AG04450 (cell line): ENCODE data around the gene GNG2. TPM values are rescaled to one million over a fixed set of nuclear protein-coding genes. Genes with fewer than 3 reads are reported as not detected.
A peak's percentile ranks its signal among the peaks of the same experiment; 100 is the strongest.

Experiments
- CTCF ChIA-PET: fragments of 300-600, 350-600 bp; formaldehyde crosslinking; extraction: SDS; loops from one replicate; lab custom pipeline; 2022; ENCODE audit warnings: antibody characterized with exemption, inconsistent platforms; lab: Charles Lee
- POLR2A ChIA-PET: fragments of 350-600 bp; formaldehyde crosslinking; extraction: SDS; loops from one replicate; lab custom pipeline; 2021; ENCODE audit warnings: antibody characterized with exemption, inconsistent platforms; lab: Yijun Ruan, JAX
- DNase-seq: peaks from one replicate; pipeline ENCODE4 v3.0.0-alpha.2; 2011; ENCODE audit warnings: low read depth, low spot score
- H3K27ac ChIP-seq: one replicate; pipeline ENCODE4 v1.5.1; 2012; ENCODE audit warnings: low read depth, low read length, control low read depth
- H3K27me3 ChIP-seq: one replicate; pipeline ENCODE4 v1.6.0; 2012; ENCODE audit warnings: low read length; ENCODE audit not compliant: control insufficient read depth, insufficient read depth
- H3K4me3 ChIP-seq: 2 replicates; pipeline ENCODE4 v1.5.1; 2011; ENCODE audit warnings: mild to moderate bottlenecking, low read depth, low read length, control low read depth
- H3K9me3 ChIP-seq: 2 replicates; pipeline ENCODE4 v1.5.1; 2012; ENCODE audit warnings: low read length; ENCODE audit not compliant: control insufficient read depth, insufficient read depth
- CTCF ChIP-seq: IDR thresholded peaks from 2 replicates; pipeline ENCODE4 v1.5.1; 2011; ENCODE audit warnings: low read depth, low read length, control low read depth, inconsistent platforms
- polyA minus RNA-seq: library from RNA; depleted of rRNA, polyadenylated mRNA; stranded (reverse); fragments of >200 nt; gene quantifications from 2 replicates; pipeline ENCODE4 v1.2.3, GENCODE V29; 2011; rRNA and poly(A)+ RNA removed
- polyA plus RNA-seq: library from polyadenylated mRNA; depleted of rRNA; stranded (reverse); fragments of >200 nt; gene quantifications from 2 replicates; pipeline ENCODE4 v1.2.3, GENCODE V29; 2011; rRNA removed

GNG2 gene
- 59.3 and 83.9 TPM in 2 replicates for polyA plus RNA-seq
- polyA minus RNA-seq: 38.9 and 54.9 TPM in 2 replicates

- Histone ChIP-seq H3K4me3 (peak within 1 kb of the TSS; percentile 66), H3K27ac (peak within 1 kb of the TSS; percentile 31), H3K27me3 (no peaks in the 10 kb centered on the region), H3K9me3 (peaks cover 3% of the 10 kb centered on the region; the same call in 1 of the 2 replicates)
- no peak for TF ChIP-seq CTCF
- POLR2A ChIA-PET: interaction anchor here (0.7 to 1.6 kb wide), 4 partner anchors 9 to 557 kb away, joined by 3 to 5 read pairs (median 3); no protein-coding TSS in a partner anchor
- CTCF ChIA-PET: interaction anchor here (2.5 kb wide), 1 partner anchor 119 kb away, joined by 25 read pairs; no protein-coding TSS in a partner anchor
- no peak for DNase-seq
These were observed at the start of gene GNG2 for GRCh38 chr14:51860164-51860824. TSS of gene GNG2 (plus strand) at chr14:51860612. CDS start at chr14:51950679, 90,067 bp downstream.

- Histone ChIP-seq H3K27me3 (no peaks in the 10 kb centered on the region), H3K4me3 (no peak overlapping the region), H3K9me3 (peaks cover 7% of the 10 kb centered on the region; the same call in 1 of the 2 replicates), H3K27ac (no peak overlapping the region)
- ChIA-PET POLR2A (no interaction called here), CTCF (no interaction called here)
- TF ChIP-seq CTCF: no peak
- no peak for DNase-seq
These were observed 48.7 kb upstream of the GNG2 start for GRCh38 chr14:51811706-51812105.

- no peak overlapping the region for H3K4me3 ChIP-seq
- H3K9me3 ChIP-seq: no peaks in the 10 kb centered on the region
- H3K27ac ChIP-seq: no peak overlapping the region
- TF ChIP-seq CTCF: no peak
- ChIA-PET CTCF (no interaction called here), POLR2A (no interaction called here)
- H3K27me3 ChIP-seq: peaks cover 6% of the 10 kb centered on the region
- no peak for DNase-seq
These were observed 44.4 kb upstream of the GNG2 start for GRCh38 chr14:51816031-51816430.

GRCh38 chr14:51817326-51817725, 43.1 kb upstream of the GNG2 start:
- Histone ChIP-seq H3K27ac (no peak overlapping the region), H3K27me3 (peaks cover 6% of the 10 kb centered on the region), H3K4me3 (no peak overlapping the region), H3K9me3 (no peaks in the 10 kb centered on the region)
- ChIA-PET POLR2A (no interaction called here), CTCF (interaction anchor here (0.6 to 0.9 kb wide), 2 partner anchors 9 to 330 kb away, joined by 3 to 5 read pairs; no protein-coding TSS in a partner anchor)
- no peak for DNase-seq
- no peak for TF ChIP-seq CTCF

GRCh38 chr14:51818748-51819380, 41.5 kb upstream of the GNG2 start:
- no peak for DNase-seq
- Histone ChIP-seq H3K9me3 (no peaks in the 10 kb centered on the region), H3K27me3 (peaks cover 6% of the 10 kb centered on the region), H3K27ac (no peak overlapping the region), H3K4me3 (no peak overlapping the region)
- ChIA-PET CTCF (no interaction called here), POLR2A (no interaction called here)
- TF ChIP-seq CTCF: no peak
